Endothelial cell of umbilical vein (primary cell): ENCODE measurements around the gene OSBPL8.

Experiments
- CTCF ChIP-seq, 2 donors: IDR thresholded peaks; 1 replicate in 1 of 2; 2 replicates in 1 of 2; pipeline ENCODE4 v1.5.1; 2011; ENCODE audit warnings: low read length in 2 of 2, mild to moderate bottlenecking in 2 of 2, moderate library complexity in 2 of 2, control low read depth in 1 of 2, inconsistent platforms in 1 of 2, low read depth in 1 of 2; ENCODE audit not compliant: insufficient read depth in 1 of 2; ENCODE audit errors: extremely low read depth in 1 of 2
- EZH2 ChIP-seq: IDR thresholded peaks from 2 replicates; pipeline ENCODE4 v1.6.1; 2012; ENCODE audit warnings: borderline replicate concordance, low read depth, mild to moderate bottlenecking, moderate library complexity, low read length, inconsistent platforms; ENCODE audit not compliant: severe bottlenecking
- GATA2 ChIP-seq: IDR thresholded peaks from 2 replicates; pipeline ENCODE4 v1.7.0; 2011; ENCODE audit warnings: low read depth, mild to moderate bottlenecking, moderate library complexity, mixed read lengths, low read length; ENCODE audit not compliant: insufficient read length, insufficient read depth
- JUN ChIP-seq: IDR thresholded peaks from 2 replicates; pipeline ENCODE4 v1.6.1; 2011; ENCODE audit warnings: borderline replicate concordance, low read depth; ENCODE audit not compliant: insufficient read length, insufficient read depth
- MAX ChIP-seq: IDR thresholded peaks from 2 replicates; pipeline ENCODE4 v1.6.1; 2011; ENCODE audit not compliant: insufficient read depth, insufficient read length
- MYC ChIP-seq: IDR thresholded peaks from one replicate; pipeline ENCODE4 v1.6.1; 2011; ENCODE audit warnings: mild to moderate bottlenecking, low read depth, low read length
- POLR2A ChIP-seq: IDR thresholded peaks from 2 replicates; pipeline ENCODE4 v1.6.1; 2012; ENCODE audit warnings: low read depth, mild to moderate bottlenecking, control low read depth, low read length
- POLR2AphosphoS5 ChIP-seq: IDR thresholded peaks from 2 replicates; pipeline ENCODE4 v1.6.1; 2012; ENCODE audit warnings: low read depth, mild to moderate bottlenecking, control low read depth, low read length, moderate library complexity; ENCODE audit not compliant: insufficient read depth

- no peak for TF ChIP-seq CTCF (IDR thresholded peaks at IDR 0.05; ENCODE audit: extremely low read depth in 1 of 2, insufficient read depth in 1 of 2, low read depth in 1 of 2, low read length in 2 of 2)
- no peak for TF ChIP-seq POLR2A
- no peak for TF ChIP-seq POLR2AphosphoS5
- TF ChIP-seq EZH2, result no peak
- TF ChIP-seq MAX, result no peak
- no peak for TF ChIP-seq JUN
- TF ChIP-seq GATA2, result no peak
- TF ChIP-seq MYC, result no peak
These were observed 96.8 kb downstream of the OSBPL8 start for GRCh38 chr12:76462668-76463224.
